Duodenal mucosa (tissue), 2 donors: ENCODE data around the gene USH1C.
A peak's percentile ranks its signal among the peaks of the same experiment; 100 is the strongest.

Experiments used
- H3K27ac ChIP-seq: one replicate; pipeline ENCODE4 v1.7.0; 2013; ENCODE audit warnings: low read depth, low read length
- H3K27me3 ChIP-seq, 2 donors: one replicate each; pipeline ENCODE4 v1.7.0; 2013; ENCODE audit warnings: low read length in 2 of 2, control low read depth in 1 of 2; ENCODE audit not compliant: insufficient read depth in 2 of 2, control insufficient read depth in 1 of 2
- H3K36me3 ChIP-seq, 2 donors: one replicate each; pipeline ENCODE4 v1.7.0; 2013; ENCODE audit warnings: low read length in 2 of 2, control low read depth in 1 of 2; ENCODE audit not compliant: insufficient read depth in 2 of 2, control insufficient read depth in 1 of 2
- H3K4me1 ChIP-seq, 2 donors: one replicate each; pipeline ENCODE4 v1.7.0; 2013; ENCODE audit warnings: low read length in 2 of 2, control low read depth in 1 of 2; ENCODE audit not compliant: insufficient read depth in 2 of 2, control insufficient read depth in 1 of 2
- H3K4me3 ChIP-seq, 2 donors: one replicate each; pipeline ENCODE4 v1.7.0; 2013; ENCODE audit warnings: low read length in 2 of 2, low read depth in 1 of 2
- H3K9ac ChIP-seq, 2 donors: one replicate each; pipeline ENCODE4 v1.7.0; 2013; ENCODE audit warnings: low read length in 2 of 2, low read depth in 1 of 2
- H3K9me3 ChIP-seq, 2 donors: one replicate each; pipeline ENCODE4 v1.7.0; 2013; ENCODE audit warnings: low read length in 2 of 2, control low read depth in 1 of 2; ENCODE audit not compliant: control insufficient read depth in 1 of 2

The USH1C gene

DNA sequence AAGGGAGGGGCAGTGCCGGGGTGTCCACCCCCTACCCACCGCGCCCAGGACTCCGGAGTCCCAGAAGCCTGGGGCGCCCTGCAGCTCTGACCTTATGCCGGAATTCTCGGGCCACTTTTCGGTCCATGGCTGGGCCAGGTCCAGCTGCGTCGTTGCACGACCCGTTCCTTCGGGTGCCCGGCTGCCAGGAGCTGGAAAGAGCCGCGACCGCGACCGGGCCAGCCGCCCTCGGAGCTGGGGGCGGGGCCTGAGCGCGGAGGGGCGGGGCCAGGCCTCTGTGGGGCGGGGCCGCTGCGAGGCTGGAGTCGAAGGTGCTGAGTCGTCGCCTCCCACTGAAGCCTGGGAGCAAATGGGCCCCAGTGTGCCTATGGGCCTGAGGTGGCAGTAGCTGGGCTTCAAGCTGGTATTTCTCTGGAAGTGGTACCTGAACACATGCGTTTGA lies at the start of gene USH1C:
Gene USH1C (minus strand): TSS at position 236 of the 442 bp plus-strand sequence. CDS start 109 bp downstream, at position 127.
- H3K9me3 ChIP-seq: no peaks in the 10 kb centered on the region
- H3K27ac ChIP-seq: peak within 1 kb of the TSS; percentile 80
- no peaks in the 10 kb centered on the region for H3K36me3 ChIP-seq
- H3K4me3 ChIP-seq: peak within 1 kb of the TSS; percentile 80 to 86
- peaks cover 19 to 24% of the 10 kb centered on the region in 2 donors for H3K4me1 ChIP-seq
- H3K9ac ChIP-seq: peak within 1 kb of the TSS; percentile 85 to 89
- peaks cover 3 to 4% of the 10 kb centered on the region in 2 donors for H3K27me3 ChIP-seq

DNA sequence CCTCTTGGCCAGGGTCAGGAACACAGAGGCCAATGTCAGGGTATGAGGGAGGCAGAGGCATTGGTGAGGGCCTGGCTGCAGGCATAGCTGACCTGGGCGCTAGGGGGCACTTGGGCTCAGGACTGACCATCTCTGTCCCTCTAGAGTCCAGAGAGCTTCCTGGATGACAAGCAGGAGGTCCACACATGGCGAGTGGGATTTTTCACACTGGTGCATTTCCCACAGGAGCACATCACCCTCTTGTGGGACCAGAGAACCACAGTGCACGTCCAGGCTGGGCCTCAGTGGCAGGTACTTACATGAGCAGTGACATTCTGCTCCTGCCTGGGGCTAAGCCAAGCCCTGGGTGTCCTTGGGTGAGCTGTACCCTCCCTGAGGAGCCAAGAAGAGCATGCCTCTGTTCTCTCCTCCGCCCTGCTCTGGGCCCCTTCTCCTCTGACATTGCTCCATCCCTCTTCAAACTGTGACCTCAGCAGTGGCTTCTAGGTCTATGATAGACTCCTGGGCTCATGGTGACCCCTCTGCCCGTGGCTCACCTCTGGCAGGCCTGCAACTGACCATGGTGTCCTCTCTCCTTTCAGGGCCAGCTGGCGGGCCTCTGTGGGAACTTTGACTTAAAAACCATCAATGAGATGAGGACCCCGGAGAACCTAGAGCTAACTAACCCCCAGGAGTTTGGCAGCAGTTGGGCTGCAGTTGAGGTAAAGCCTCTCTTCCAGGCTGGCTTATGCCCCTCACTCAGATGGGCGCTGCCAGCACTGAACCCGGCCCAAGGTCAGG lies 49.4 kb upstream of the USH1C start:
- H3K27ac ChIP-seq: no peak overlapping the region
- no peaks in the 10 kb centered on the region for H3K9me3 ChIP-seq
- no peaks in the 10 kb centered on the region for H3K4me1 ChIP-seq
- H3K4me3 ChIP-seq: no peak overlapping the region
- H3K27me3 ChIP-seq: peaks cover 0 to 3% of the 10 kb centered on the region in 2 donors
- no peaks in the 10 kb centered on the region for H3K36me3 ChIP-seq
- no peak overlapping the region for H3K9ac ChIP-seq

DNA sequence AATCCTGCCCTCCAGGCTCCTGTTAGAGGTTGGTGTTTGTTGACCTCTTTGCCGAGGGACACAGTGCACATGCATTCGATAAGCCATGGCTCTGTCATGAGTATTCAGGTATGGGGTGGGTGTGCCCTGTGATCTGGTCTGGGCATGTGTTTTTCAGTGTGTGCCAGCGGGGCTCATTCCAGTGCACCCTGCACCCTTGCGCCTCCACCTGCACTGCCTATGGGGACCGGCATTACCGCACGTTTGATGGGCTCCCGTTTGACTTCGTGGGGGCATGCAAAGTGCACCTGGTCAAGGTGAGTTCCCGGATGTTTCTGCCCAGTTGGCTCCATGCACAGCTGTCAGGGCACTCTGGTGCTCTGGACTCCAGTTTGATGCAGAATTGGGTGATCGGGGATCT lies 47.1 kb upstream of the USH1C start:
- Histone ChIP-seq H3K27ac (no peak overlapping the region), H3K27me3 (peaks cover 0 to 3% of the 10 kb centered on the region in 2 donors), H3K4me1 (no peaks in the 10 kb centered on the region), H3K9ac (no peak overlapping the region), H3K4me3 (no peak overlapping the region), H3K36me3 (no peaks in the 10 kb centered on the region), H3K9me3 (no peaks in the 10 kb centered on the region)

DNA sequence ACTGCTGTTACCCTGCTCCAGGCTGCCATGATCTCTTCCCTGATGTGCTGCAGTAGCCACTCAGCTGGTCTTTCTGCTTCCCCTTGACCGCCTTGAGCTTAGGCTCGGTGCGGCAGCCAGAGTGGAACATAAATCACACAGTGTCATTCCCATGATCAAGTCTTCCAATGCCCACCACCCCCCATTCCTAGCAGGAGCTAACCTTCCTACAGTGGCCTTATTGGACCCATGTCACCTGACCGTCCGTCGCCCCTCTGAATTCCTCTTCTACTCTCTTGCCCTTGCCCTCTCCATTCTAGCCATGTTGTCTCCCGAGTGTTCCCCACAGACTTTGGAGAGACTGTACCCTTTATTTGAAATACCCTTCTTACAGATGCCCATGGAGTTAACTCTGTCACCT lies 46.2 kb upstream of the USH1C start:
- H3K4me1 ChIP-seq: no peaks in the 10 kb centered on the region
- peaks cover 0 to 3% of the 10 kb centered on the region in 2 donors for H3K27me3 ChIP-seq
- no peak overlapping the region for H3K27ac ChIP-seq
- no peak overlapping the region for H3K9ac ChIP-seq
- H3K9me3 ChIP-seq: no peaks in the 10 kb centered on the region
- no peak overlapping the region for H3K4me3 ChIP-seq
- H3K36me3 ChIP-seq: no peaks in the 10 kb centered on the region

DNA sequence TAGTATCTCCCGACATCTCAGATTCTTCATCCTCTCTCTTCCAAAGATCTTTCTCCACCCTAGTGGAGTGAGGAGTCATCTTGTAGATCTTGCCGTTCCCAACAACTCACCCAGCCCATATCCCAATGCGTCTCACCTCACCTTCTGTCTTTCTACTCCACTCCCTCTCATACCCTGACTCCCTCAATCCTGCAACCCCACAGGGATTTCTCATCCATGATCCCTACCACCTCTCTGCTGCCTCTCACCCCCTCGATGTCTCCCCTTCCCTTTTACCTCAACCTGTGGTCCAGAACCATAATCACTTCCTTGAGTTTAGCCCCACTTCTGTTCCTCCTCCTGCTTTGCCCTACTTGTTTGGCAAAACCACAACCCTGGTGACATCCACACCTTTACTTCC lies 44.5 kb upstream of the USH1C start:
- no peak overlapping the region for H3K27ac ChIP-seq
- H3K4me3 ChIP-seq: no peak overlapping the region
- H3K27me3 ChIP-seq: peaks cover 0 to 3% of the 10 kb centered on the region in 2 donors
- H3K36me3 ChIP-seq: no peaks in the 10 kb centered on the region
- H3K9me3 ChIP-seq: no peaks in the 10 kb centered on the region
- H3K9ac ChIP-seq: no peak overlapping the region
- no peaks in the 10 kb centered on the region for H3K4me1 ChIP-seq

DNA sequence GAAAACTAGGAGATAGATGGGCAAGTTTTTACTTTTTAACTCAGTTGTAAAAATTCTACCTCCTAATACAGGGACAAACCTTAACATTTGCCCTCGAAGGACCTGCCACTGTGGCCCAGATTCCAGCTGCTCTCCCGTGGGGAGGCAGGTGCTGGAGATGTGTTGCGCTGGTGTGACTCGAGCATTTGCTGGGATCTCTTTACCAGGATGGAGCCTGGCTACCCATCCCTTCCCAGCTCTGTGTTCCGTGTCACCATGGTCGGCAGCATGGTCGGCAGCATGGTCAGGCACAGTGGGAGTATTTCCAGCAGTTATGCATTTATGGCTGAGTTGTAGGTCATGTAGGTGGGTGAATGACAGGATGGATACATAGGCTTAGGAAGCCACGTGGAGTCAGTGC lies 44.0 kb upstream of the USH1C start:
- Histone ChIP-seq H3K9me3 (no peaks in the 10 kb centered on the region), H3K4me3 (no peak overlapping the region), H3K36me3 (no peaks in the 10 kb centered on the region), H3K27me3 (peaks cover 0 to 3% of the 10 kb centered on the region in 2 donors), H3K4me1 (no peaks in the 10 kb centered on the region), H3K9ac (no peak overlapping the region), H3K27ac (no peak overlapping the region)

DNA sequence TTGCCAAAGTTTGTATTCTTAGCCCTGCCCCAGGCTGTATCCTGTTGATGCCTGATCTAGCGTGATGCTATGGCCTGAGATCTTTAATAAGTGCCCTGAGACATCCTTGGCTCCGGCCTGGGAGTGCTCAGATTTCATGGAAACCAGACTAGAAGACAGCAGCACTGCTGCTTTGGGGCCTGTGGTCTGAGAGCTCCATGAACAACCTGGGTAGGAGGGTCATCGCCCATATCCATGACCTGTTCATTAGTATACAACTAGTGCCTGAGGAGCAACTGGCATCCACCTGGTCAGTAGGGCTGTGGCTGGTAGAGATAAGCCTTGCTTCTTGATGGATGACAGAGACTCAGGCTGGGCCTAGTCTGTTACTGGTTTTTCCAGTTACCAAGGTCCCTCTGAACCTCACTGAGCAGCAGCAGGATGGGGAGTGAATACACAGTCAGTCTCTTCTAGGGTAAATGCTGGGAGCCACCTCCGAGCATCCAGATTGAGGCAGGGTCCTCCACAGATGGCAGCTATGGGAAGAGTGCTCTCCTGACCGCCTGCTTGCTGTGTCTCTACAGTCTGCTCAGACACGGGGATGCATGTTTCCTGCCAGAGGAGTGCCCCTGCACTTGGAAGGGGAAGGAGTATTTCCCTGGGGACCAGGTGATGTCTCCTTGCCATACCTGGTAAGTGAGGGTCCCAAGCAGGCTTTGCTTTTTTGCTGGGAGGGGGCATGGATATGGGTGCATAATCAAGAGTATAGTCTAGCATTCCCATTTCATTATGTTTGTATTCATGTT lies 41.9 kb upstream of the USH1C start:
- peaks cover 0 to 3% of the 10 kb centered on the region in 2 donors for H3K27me3 ChIP-seq
- no peaks in the 10 kb centered on the region for H3K4me1 ChIP-seq
- no peak overlapping the region for H3K27ac ChIP-seq
- H3K9ac ChIP-seq: no peak overlapping the region
- no peaks in the 10 kb centered on the region for H3K9me3 ChIP-seq
- no peaks in the 10 kb centered on the region for H3K36me3 ChIP-seq
- no peak overlapping the region for H3K4me3 ChIP-seq

DNA sequence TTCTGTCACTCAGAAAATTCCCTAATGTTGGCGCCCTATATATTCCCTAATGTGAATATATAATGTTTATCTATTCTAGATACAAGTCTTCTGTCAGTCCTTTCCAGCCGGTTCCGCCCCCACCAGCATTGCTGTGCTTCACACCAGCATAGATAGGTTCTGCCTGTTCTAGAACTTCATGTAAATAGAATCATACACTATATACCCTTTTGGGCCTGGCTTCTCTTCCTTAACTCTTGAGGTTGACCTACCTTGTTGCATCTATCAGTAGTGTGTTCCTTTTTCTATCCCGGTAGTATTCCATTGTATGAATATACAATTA lies 37.5 kb upstream of the USH1C start:
- Histone ChIP-seq H3K9ac (no peak overlapping the region), H3K4me3 (no peak overlapping the region), H3K9me3 (no peaks in the 10 kb centered on the region), H3K36me3 (no peaks in the 10 kb centered on the region), H3K27me3 (no peaks in the 10 kb centered on the region), H3K4me1 (no peaks in the 10 kb centered on the region), H3K27ac (no peak overlapping the region)

DNA sequence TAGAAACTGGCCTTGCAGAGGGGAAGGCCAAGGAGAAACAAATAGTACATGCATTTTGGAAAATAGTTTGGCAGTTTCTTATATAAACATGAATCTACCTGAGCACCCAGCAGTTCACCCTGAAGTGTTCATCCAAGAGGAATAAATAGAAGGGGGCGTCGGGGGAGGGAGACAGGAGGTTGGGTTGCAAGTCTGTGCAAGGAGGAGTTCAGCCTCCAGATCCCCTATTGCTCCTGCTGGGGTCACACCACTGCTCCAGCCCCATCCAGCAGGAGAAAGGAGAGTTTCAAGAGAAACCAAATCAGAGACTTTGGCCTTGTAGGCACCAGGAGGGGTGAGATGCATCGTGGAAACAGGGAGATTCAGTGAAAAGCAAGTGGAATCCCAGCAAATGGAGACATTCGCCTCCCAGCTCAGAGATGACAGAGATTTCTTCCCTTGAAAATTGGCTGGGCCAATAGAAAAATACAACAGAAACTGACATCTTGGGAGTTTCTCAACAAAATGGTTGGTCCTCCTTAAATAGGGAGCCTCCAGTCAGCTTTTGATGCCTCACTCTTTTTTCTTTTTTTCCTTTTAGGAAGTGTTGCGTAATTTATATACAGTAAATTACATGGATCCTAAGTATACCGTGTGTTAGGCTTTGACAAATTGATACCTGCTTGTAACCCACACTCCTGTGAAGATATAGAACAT lies 37.0 kb upstream of the USH1C start:
- Histone ChIP-seq H3K27me3 (no peaks in the 10 kb centered on the region), H3K36me3 (no peaks in the 10 kb centered on the region), H3K9ac (no peak overlapping the region)

DNA sequence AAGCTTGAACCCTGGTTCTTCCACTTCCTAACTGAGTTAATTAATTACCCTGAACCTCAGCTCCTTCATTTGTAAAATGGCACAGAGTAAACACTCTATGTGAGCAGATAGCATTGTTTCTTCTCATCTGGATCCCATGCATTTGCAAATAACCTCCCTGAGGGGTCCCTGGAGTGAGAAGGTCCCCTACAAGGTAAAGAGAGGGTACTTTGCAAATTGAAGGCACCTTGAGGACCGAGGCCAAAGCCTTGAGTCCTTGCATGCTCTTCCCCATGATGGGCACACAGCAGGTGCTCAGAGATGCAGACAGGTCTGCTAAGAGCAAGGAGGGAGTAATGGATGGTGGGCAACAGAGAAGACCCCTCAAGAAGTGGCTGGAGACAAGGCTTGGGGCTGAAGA lies 36.1 kb upstream of the USH1C start:
- Histone ChIP-seq H3K4me3 (no peak overlapping the region), H3K4me1 (no peaks in the 10 kb centered on the region), H3K36me3 (no peaks in the 10 kb centered on the region), H3K9ac (no peak overlapping the region), H3K27ac (no peak overlapping the region), H3K27me3 (no peaks in the 10 kb centered on the region), H3K9me3 (no peaks in the 10 kb centered on the region)

More for the DNA sequence above, 37.0 kb upstream of the USH1C start:
- H3K9me3 ChIP-seq: no peaks in the 10 kb centered on the region
- H3K4me1 ChIP-seq: no peaks in the 10 kb centered on the region
- no peak overlapping the region for H3K27ac ChIP-seq
- H3K4me3 ChIP-seq: no peak overlapping the region
